HEK293T (cell line): ENCODE measurements around the gene ANKS1A.

Source experiments
- CTCF ChIA-PET: fragments of 350-600 bp; formaldehyde crosslinking; extraction: SDS; loops from one replicate; lab custom pipeline; 2021; ENCODE audit warnings: antibody characterized with exemption, inconsistent platforms; lab: Yijun Ruan, JAX
- POLR2A ChIA-PET: fragments of 350-600 bp; formaldehyde crosslinking; extraction: SDS; loops from one replicate; lab custom pipeline; 2020; ENCODE audit warnings: antibody characterized with exemption, inconsistent platforms; lab: Yijun Ruan, JAX
- DNase-seq: peaks from one replicate; pipeline ENCODE4 v3.0.0; 2012; ENCODE audit warnings: mixed read lengths; ENCODE audit errors: extremely low spot score
- ARNT ChIP-seq: fragments of 450-650 bp; IDR thresholded peaks from 2 replicates; pipeline ENCODE4 v1.6.1; 2017; ENCODE audit warnings: mild to moderate bottlenecking
- BHLHE40 ChIP-seq: fragments of 450-650 bp; IDR thresholded peaks from 2 replicates; pipeline ENCODE4 v1.6.1; 2016; ENCODE audit warnings: mild to moderate bottlenecking, moderate library complexity, borderline replicate concordance
- CTBP1 ChIP-seq: fragments of 450-650 bp; IDR thresholded peaks from 2 replicates; pipeline ENCODE4 v1.6.1; 2016; ENCODE audit warnings: borderline replicate concordance
- ELF4 ChIP-seq: fragments of 450-650 bp; IDR thresholded peaks from 2 replicates; pipeline ENCODE4 v1.6.1; 2017; ENCODE audit warnings: antibody characterized with exemption
- FOXA1 ChIP-seq: fragments of 450-650 bp; IDR thresholded peaks from 2 replicates; pipeline ENCODE4 v1.6.1; 2016; ENCODE audit warnings: mild to moderate bottlenecking
- FOXK2 ChIP-seq: fragments of 450-650 bp; IDR thresholded peaks from 2 replicates; pipeline ENCODE4 v1.6.1; 2016; ENCODE audit warnings: mild to moderate bottlenecking
- FOXM1 ChIP-seq: fragments of 450-650 bp; IDR thresholded peaks from 2 replicates; pipeline ENCODE4 v1.6.1; 2017; ENCODE audit warnings: mild to moderate bottlenecking, borderline replicate concordance
- HDGF ChIP-seq: fragments of 450-650 bp; IDR thresholded peaks from 2 replicates; pipeline ENCODE4 v1.6.1; 2017; ENCODE audit warnings: antibody characterized with exemption, borderline replicate concordance
- L3MBTL2 ChIP-seq: fragments of 450-650 bp; conservative IDR thresholded peaks from 2 replicates; pipeline ENCODE4 v1.6.1; 2016; ENCODE audit warnings: mild to moderate bottlenecking
- LEF1 ChIP-seq: fragments of 450-650 bp; IDR thresholded peaks from 2 replicates; pipeline ENCODE4 v1.6.1; 2017; ENCODE audit warnings: mild to moderate bottlenecking, borderline replicate concordance
- NFRKB ChIP-seq: fragments of 450-650 bp; IDR thresholded peaks from 2 replicates; pipeline ENCODE4 v1.6.1; 2016; ENCODE audit warnings: mild to moderate bottlenecking, moderate library complexity
- SP1 ChIP-seq: fragments of 450-650 bp; IDR thresholded peaks from 2 replicates; pipeline ENCODE4 v1.6.1; 2017
- SUZ12 ChIP-seq: fragments of 450-650 bp; IDR thresholded peaks from 2 replicates; pipeline ENCODE4 v1.6.1; 2016; ENCODE audit warnings: mild to moderate bottlenecking
- TARDBP ChIP-seq: fragments of 450-650 bp; IDR thresholded peaks from 2 replicates; pipeline ENCODE4 v1.6.1; 2016
- ZNF384 ChIP-seq: fragments of 450-650 bp; IDR thresholded peaks from 2 replicates; pipeline ENCODE4 v1.6.1; 2016
- TF ChIP-seq, protein P1 (sequence below): fragments of 450-650 bp; IDR thresholded peaks from 2 replicates; pipeline ENCODE4 v1.6.1; 2016

The ANKS1A gene

DNA sequence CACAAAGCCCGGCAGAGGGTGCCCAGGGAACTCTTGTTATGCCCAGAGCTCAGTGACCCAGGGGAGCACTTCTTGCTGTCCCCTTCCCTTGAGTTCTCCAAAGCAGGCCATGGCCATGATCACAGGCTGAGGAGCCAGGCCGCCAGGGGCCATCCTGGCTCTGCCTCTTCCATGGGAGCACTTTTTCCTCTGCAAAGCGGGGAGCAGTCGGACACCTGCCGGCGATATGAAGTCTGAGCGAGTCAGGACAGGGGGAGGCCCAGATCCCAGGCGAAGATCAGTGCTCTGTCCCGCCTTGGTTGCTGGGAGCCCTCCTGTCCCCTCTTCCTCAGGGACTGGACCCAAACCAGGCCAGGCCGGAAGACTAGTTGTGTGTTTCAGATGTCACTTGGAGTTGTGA lies 184.2 kb downstream of the ANKS1A start:
- CTCF ChIA-PET, result no interaction called here
- DNase-seq, result no peak
- POLR2A ChIA-PET, result no interaction called here
- TF ChIP-seq NFRKB (no peak), BHLHE40 (no peak)

DNA sequence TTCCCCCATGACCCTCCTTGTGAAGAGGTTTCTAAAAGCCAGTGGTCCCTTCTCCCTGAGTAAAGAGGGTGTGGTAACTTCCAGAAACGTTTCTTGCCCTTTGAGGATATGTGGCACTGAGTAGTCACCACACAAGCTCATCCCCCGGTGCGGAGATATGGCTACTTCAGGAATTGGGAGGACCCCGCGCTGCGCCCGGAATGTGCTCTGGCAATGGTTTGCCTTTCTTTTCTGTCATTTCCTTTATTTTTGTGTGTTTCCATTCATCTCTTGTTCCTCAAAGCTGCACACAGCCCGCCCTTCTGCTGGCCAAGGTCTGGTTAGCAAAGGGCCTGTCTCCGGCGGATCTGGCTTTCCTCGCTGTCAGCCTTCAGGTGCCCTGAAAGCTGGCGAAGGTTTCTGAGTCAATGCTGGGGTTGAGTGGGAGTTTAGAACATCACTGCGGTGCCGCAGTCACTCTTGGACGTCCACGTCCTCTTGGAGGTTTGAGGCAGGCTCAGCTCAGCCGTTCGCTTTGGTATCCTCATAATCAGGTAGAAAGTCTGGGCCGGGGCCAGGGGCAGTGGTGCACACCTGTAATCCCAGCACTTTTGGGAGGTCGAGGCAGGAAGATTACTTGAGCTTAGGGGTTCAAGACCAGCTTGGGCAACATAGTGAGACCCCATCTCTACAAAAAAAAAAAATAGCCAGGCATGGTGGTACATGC lies 184.9 kb downstream of the ANKS1A start:
- TF ChIP-seq, protein P1, sequence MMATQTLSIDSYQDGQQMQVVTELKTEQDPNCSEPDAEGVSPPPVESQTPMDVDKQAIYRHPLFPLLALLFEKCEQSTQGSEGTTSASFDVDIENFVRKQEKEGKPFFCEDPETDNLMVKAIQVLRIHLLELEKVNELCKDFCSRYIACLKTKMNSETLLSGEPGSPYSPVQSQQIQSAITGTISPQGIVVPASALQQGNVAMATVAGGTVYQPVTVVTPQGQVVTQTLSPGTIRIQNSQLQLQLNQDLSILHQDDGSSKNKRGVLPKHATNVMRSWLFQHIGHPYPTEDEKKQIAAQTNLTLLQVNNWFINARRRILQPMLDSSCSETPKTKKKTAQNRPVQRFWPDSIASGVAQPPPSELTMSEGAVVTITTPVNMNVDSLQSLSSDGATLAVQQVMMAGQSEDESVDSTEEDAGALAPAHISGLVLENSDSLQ, result no peak
- TF ChIP-seq FOXM1 (no peak), SUZ12 (no peak), LEF1 (no peak), SP1 (no peak), NFRKB (no peak), FOXA1 (no peak)
- CTCF ChIA-PET, result no interaction called here
- POLR2A ChIA-PET, result no interaction called here
- DNase-seq, result no peak

- POLR2A ChIA-PET, result no interaction called here
- DNase-seq, result no peak
- CTCF ChIA-PET, result no interaction called here
- TF ChIP-seq ARNT, result no peak
- TF ChIP-seq NFRKB, result no peak
- no peak for TF ChIP-seq FOXA1
- no peak for TF ChIP-seq ZNF384
- TF ChIP-seq LEF1, result no peak
- no peak for TF ChIP-seq SUZ12
Observed at GRCh38 chr6:35076997-35077712, 188.1 kb downstream of the ANKS1A start.

- ChIA-PET CTCF (no interaction called here), POLR2A (no interaction called here)
- TF ChIP-seq SUZ12 (no peak), ELF4 (no peak), FOXK2 (no peak), ARNT (no peak), NFRKB (no peak), SP1 (no peak), FOXA1 (no peak), TARDBP (no peak), BHLHE40 (no peak), ZNF384 (no peak), L3MBTL2 (no peak), LEF1 (no peak), HDGF (no peak)
- TF ChIP-seq, protein P1, result no peak
- no peak for DNase-seq
Observed at GRCh38 chr6:35077713-35078105, 188.7 kb downstream of the ANKS1A start.

DNA sequence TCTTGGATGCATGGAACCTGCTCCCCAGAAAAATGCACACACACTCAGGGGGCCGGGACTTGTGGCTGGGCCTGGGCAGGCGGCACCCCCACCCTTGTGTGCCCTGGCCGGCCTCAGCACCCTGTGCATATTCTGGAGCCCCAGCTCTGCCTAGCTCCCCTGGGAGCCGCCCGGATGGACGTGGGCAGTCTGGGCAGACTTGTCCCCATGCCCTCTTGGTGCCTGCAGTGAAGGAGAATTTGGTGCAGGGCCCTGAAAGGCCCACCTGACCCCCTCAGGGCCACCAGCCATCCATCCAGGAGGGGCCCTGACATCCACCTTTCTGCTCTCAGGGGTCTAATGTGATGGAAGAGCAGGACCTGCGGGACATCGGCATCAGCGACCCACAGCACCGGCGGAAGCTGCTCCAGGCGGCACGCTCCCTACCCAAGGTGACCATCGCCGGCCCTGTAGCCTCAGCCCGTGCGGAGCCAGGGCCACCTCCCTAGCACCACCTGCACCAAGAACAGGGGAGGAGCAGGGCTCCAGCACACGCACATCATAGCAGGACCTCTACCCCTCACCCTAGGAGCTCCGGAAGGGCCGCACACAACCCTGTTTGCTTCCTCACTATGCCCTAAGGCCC lies 189.3 kb downstream of the ANKS1A start:
- ChIA-PET CTCF (no interaction called here), POLR2A (no interaction called here)
- TF ChIP-seq FOXK2 (no peak), SUZ12 (no peak), BHLHE40 (no peak), ZNF384 (no peak)
- no peak for DNase-seq

DNA sequence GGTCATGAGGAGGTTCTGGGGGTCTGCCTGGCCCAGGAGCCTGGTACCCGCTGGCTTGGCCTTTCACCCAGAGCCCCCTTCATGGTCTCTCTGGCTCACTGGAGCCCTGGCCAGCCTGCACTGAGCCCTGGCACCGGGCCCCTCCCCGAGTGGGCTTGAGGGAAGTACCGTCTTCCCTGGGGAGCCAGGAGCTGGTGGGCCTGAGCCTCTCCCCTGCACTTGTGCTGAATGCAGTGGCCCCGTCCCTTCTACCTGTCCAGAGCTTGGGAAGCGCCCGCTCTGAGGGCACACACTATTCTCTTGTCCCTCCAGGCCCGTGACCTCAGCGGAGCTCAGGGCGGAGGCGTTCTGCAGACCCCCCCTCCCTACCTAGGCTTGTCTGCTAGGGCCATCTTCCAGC lies 189.8 kb downstream of the ANKS1A start:
- DNase-seq, result no peak
- no peak for TF ChIP-seq SUZ12
- TF ChIP-seq ARNT, result no peak
- no peak for TF ChIP-seq SP1
- no peak for TF ChIP-seq FOXA1
- TF ChIP-seq ZNF384, result no peak
- TF ChIP-seq FOXM1, result no peak
- TF ChIP-seq FOXK2, result no peak
- TF ChIP-seq L3MBTL2, result no peak
- TF ChIP-seq NFRKB, result no peak
- no peak for TF ChIP-seq LEF1
- no peak for TF ChIP-seq ELF4
- TF ChIP-seq BHLHE40, result no peak
- no peak for TF ChIP-seq HDGF
- TF ChIP-seq, protein P1, result no peak
- TF ChIP-seq TARDBP, result no peak
- TF ChIP-seq CTBP1, result no peak
- CTCF ChIA-PET, result no interaction called here
- POLR2A ChIA-PET, result no interaction called here
